Stimulated activated CD4-positive, alpha-beta T cell treated with anti-CD3 and anti-CD28 coated beads, Interleukin-2, amount 100 ng/mL, for 48 hours (primary cell): ENCODE measurements around the gene CLCA1.
A peak's percentile ranks its signal among the peaks of the same experiment; 100 is the strongest.

Experiments used
- DNase-seq, 2 donors: peaks; one replicate each; pipeline ENCODE4 v3.0.0-alpha.2; 2020

The CLCA1 gene

DNA sequence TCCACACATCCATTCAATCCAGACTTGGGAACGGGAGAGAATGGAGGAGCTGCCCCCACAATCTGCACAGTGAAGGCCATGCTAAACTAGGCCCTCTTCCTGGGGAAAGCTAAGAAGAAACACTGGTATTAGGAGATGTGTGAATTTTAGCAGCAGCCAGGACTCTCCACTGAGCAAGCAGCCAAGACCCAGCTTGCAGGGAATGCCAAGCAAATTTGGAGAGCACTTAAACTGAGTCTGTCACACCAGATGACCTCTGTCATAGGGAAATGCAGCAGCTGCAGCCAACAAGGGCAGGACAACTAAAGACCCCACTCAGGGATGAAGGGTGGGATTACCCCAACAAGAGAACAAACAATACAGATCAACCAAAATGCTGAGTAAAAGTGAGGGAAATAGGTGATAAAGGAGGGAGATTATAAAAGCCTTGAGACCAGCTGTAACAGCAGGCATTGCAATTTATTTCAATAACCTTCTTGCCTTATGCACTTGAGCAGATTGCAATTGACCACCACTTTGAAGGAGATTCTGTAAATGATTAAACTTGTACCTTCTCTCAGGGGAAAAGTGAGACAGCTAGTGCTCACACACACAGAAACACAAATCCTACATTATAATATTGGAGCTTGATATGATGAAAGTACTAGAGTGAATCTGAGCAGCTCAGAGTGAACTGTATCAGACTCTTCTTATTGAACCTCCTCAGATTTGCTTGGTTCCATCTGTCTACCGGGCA lies 2.5 kb upstream of the CLCA1 start:
- no peak for DNase-seq

DNA sequence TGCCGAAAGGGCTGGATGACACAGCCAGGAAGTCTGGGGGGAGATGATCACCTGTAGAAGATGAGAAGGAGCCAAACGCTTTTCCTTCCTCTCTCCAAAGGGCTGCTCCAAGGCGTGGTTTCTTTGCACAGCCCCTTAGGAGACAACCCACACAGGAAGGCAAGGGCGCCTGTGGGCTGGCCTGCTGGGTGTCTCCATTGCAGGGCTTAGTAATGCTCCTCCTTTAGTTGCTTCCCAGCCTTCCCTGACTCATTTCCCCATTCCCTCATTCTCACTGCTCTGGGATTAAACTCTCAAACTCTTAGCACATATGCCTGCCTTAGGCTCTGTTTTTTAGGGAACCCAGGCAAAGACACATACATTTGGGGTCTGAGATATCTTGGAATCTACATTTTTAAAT lies 1.7 kb upstream of the CLCA1 start:
- DNase-seq: no peak

- DNase-seq: no peak
Measured at GRCh38 chr1:86470859-86471258, 2.1 kb downstream of the CLCA1 start.

- DNase-seq: no peak
Measured at GRCh38 chr1:86471291-86471690, 2.6 kb downstream of the CLCA1 start.

DNA sequence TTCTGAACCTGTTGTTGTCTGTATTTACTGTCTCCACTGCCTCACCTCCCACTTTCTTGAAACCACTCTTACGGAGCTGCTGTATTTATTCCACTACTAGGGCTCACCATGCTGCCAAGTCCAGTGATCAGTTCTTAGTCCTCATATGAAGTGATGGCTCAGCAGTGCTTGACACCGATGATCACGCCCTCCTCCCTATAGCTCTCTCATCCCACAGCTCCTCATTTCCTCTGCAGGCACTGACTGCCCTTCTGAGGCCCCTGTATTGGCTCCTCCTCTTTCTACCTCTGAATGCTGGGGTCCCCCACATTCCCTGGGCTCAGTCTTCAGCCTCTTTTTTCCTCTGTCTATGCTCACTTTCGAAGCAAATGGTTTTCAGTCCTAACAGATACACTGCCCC lies 3.4 kb downstream of the CLCA1 start:
- DNase-seq: no peak

GRCh38 chr1:86472767-86473166 lies 4.0 kb downstream of the CLCA1 start:
- no peak for DNase-seq

- DNase-seq: no peak
Measured at GRCh38 chr1:86477256-86477655, 8.5 kb downstream of the CLCA1 start.

GRCh38 chr1:86477682-86478081 lies 9.0 kb downstream of the CLCA1 start:
- no peak for DNase-seq

DNA sequence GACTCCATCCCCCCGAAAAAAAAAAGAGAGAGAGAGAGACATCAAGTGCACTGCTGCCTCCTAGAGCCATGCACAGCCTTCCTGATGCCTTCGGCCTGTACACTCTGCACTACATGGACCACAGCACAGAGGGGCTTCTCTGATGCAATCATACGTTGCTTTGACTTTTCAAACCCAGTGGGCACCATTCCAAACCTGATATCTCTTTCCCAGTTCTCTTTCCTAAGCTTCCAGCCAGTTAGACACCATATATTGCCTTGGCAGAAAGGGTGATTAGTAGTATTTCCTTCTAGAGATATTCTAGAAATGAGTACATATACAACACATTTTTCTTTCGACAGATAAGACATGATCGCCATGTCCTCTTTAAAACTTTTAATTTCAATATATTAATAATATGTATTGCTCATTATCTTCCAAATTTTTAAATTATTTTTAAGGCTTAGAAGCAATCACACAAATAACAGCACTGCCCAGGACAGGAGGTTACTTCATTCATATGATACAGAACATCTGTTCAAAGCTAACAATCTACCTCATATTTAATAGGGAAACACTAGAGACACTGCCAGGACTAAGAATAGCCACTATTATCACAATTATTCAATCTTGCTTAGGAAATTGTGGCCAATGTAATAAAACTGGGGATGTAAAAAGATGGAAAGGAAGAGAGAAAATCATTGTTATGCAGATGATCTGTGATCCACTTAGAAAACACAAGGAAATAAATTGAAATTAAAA lies 9.9 kb downstream of the CLCA1 start:
- DNase-seq: no peak

GRCh38 chr1:86481966-86482365 lies 13.2 kb downstream of the CLCA1 start:
- DNase-seq: no peak

- DNase-seq: no peak
Measured at GRCh38 chr1:86487131-86487810, 18.5 kb downstream of the CLCA1 start.

DNA sequence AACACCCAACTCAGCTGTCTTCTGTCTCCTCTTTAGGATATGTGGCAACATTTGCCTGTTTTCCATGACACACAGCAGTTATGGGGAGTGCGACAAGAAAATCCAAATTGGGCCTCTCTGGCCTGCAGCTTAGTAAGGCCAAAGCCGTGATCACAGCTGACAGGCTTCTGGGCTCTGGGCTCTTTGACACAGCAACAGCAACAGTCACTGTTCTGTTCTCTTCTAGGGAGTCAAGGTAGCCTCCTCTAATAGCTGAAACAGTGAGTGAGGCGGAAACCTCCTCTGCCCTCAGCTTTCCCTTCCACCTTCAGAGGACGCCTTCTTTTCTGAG lies 19.0 kb downstream of the CLCA1 start:
- no peak for DNase-seq

DNA sequence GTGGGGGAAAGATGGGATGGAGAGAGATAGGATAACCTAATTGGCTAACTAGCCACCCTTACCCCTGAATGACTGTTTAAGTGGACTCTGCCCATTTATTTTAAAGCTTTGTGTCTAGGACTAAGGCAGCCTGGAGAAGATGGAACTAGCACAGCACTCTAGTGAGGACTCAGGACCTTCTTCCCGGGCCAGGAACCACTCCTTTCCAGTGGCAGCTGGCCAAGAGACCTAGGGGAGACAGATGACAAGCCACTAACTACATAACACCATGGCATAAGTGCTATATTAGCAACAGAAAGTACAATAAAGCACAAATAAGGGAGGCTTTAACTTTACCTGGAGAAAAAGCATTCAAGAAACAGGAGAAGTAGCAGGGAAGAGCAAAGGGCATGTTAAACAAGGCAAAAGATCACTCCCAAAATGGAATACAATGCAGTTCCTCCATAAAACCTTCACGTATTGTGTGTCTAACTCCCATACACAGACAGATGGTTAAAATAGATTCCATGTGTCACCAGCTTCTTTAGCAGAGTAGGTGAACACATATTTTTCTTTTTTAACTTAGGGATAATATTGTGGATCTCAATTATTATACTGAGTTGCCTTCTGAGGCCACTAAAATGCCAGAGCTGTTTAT lies 20.6 kb downstream of the CLCA1 start:
- no peak for DNase-seq

DNA sequence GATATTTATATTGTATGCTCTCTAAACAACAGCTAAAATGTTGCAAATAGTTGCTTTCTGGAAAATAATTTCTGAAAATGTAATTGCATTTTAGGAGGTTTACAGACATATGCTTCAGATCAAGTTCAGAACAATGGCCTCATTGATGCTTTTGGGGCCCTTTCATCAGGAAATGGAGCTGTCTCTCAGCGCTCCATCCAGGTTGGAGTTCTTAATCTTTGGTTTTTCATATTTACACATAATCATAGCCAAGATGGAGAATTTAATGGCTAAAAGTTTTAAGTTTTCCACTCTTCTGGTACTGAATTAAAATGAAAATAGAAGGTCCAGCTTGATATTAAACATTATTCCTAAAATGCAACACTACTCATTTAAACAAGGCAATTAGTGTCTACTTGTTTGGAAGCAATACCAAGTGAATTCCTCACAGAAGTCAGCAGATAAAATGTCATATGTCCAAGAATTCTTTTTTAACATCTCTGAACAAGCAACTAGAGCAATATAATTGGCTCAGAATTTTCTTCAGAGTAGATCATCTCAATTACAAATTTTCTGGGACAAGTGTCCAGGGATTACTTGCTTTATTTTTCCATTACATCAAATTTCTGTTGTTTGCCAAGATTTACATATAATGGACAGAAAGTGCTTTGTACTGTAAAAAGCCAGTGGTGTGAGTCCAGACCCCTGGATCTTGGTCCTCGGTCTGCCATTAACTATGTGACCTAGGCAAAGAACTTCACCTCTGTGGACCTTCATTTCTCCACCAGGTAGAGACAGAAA lies 22.6 kb downstream of the CLCA1 start:
- DNase-seq: no peak

DNA sequence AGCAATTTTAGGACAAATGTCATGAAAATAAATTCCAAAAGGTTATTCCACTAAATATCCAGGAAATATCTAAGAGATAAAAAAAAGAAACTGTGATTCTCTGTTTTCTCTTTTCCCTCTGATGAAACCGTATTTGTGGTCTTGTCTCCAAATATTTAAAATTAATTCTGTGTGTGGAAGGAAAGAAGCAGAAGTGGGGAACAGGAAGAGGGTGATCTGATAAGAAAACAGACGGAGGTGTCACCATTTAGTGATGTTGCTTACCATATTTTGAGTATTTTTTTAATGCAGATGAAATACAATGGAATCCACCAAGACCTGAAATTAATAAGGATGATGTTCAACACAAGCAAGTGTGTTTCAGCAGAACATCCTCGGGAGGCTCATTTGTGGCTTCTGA lies 29.6 kb downstream of the CLCA1 start:
- DNase-seq: no peak

DNA sequence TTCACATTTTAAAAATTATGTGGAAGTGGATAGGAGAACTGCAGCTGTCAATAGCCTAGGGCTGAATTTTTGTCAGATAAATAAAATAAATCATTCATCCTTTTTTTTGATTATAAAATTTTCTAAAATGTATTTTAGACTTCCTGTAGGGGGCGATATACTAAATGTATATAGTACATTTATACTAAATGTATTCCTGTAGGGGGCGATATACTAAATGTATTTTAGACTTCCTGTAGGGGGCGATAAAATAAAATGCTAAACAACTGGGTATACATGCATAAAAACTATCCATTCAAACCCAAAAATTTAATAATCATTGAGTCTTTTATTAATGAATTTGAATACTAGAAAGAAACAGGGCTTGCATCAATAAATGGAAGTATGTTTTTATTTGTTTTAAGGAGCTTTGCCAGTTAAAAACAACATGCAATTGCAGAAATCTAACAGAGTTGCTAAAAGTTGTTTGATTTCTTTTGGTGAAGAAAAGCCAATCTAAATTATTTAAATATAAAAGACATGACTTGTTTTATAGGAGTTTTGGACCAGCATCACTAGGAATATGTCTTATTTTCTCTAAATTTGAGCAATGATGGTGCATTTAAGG lies 31.4 kb downstream of the CLCA1 start:
- DNase-seq: no peak

DNA sequence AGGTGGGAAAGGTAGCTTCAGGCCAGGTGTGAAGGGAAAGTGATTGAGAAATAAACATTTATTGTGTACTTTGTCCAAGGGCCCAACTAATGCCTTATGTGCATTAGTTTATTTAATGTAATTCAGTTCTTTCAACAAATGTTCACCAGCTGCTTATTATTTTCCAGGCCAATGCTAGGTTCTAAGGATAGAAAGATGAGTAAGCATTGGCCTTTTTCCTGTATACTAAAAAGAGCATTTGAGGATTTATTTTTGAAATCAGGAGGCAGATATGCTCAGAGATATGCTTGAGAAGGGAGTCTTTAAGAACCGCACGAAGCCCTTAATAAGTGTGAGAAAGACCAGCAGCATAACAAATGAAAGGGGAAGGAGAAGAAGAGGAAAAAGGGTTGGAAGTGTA lies 32.0 kb downstream of the CLCA1 start:
- no peak for DNase-seq

GRCh38 chr1:86502125-86502646 lies 33.5 kb downstream of the CLCA1 start:
- peak; percentile 4 to 13 for DNase-seq

- DNase-seq: no peak
Measured at GRCh38 chr1:86502721-86503405, 34.1 kb downstream of the CLCA1 start.

GRCh38 chr1:86503406-86504136 lies 34.8 kb downstream of the CLCA1 start:
- no peak for DNase-seq

DNA sequence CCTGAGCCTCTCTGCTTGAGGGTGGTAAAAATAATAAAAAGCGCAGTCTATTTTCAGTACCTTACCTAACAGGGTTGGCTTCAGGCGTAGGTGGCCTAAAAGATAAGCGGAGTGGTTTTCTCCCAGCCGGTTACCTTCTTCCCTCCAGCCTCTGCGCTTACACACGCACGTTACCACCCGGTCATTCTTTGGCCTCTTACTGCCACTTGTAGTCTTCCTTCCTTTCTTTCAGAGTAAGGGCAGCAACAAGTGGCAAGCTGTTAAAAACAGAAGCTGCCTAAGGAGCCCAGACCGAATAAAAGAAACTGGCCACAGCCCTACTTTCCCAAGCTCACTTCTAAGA lies 35.4 kb downstream of the CLCA1 start:
- no peak for DNase-seq
